ENCODE measurements around the gene CTSH. TPM values are rescaled to one million over a fixed set of nuclear protein-coding genes. Genes with fewer than 3 reads are reported as not detected.

Gene CTSH
- total and polyA plus RNA-seq, 2 of the 13 experiments (the other 11 are each of a cell fraction or from before 2014, with no cell fraction given): 265 to 653 TPM

GRCh38 chr15:78979456-78980320 is 34.8 kb upstream of the CTSH start (continued):
- no peak for TF ChIP-seq ZNF720 (CRISPR knock-in tag; IDR thresholded peaks at IDR 0.05)
- TF ChIP-seq NFE2L2 (IDR thresholded peaks at IDR 0.05; ENCODE audit: low read length): no peak
- no peak for TF ChIP-seq NFRKB (IDR thresholded peaks at IDR 0.05)
- TF ChIP-seq ZFP1 (CRISPR knock-in tag; IDR thresholded peaks at IDR 0.05): 0 out of 2 replicates have a peak, but pooled peaks have one; percentile 36
- peak; percentile 94 for TF ChIP-seq DMAP1 (CRISPR knock-in tag; IDR thresholded peaks at IDR 0.05)
- TF ChIP-seq ZC3H13 (CRISPR knock-in tag; IDR thresholded peaks at IDR 0.05): no peak
- peak; percentile 78 for TF ChIP-seq TFE3 (CRISPR knock-in tag; IDR thresholded peaks at IDR 0.05)
- TF ChIP-seq ZNF652 (CRISPR knock-in tag; IDR thresholded peaks at IDR 0.05; ENCODE audit: borderline replicate concordance, low read depth): no peak; the same call in 1 of the 2 replicates
- peak; percentile 80 for TF ChIP-seq ZNF644 (CRISPR knock-in tag; IDR thresholded peaks at IDR 0.05; ENCODE audit: low read depth)
- no peak for TF ChIP-seq NBN (conservative IDR thresholded peaks at IDR 0.05)
- TF ChIP-seq ZNF597 (CRISPR knock-in tag; IDR thresholded peaks at IDR 0.05): no peak
- TF ChIP-seq ZNF17 (CRISPR knock-in tag; IDR thresholded peaks at IDR 0.05): no peak
- TF ChIP-seq SOX5 (CRISPR knock-in tag; IDR thresholded peaks at IDR 0.05; ENCODE audit: borderline replicate concordance): peak; percentile 76
- peak; percentile 71; the same call in 1 of the 2 replicates for TF ChIP-seq POGZ (CRISPR knock-in tag; IDR thresholded peaks at IDR 0.05)
- peak; percentile 82; the same call in 1 of the 2 replicates for TF ChIP-seq RCOR2 (CRISPR knock-in tag; IDR thresholded peaks at IDR 0.05)
- 0 out of 2 replicates have a peak, but pooled peaks have one; percentile 82 for TF ChIP-seq ZNF792 (CRISPR knock-in tag; IDR thresholded peaks at IDR 0.05)
- TF ChIP-seq GFI1 (CRISPR knock-in tag; IDR thresholded peaks at IDR 0.05; ENCODE audit: borderline replicate concordance): 0 out of 2 replicates have a peak, but pooled peaks have one; percentile 59
- no peak for TF ChIP-seq ZNF724P (CRISPR knock-in tag; IDR thresholded peaks at IDR 0.05; ENCODE audit: borderline replicate concordance)
- TF ChIP-seq SALL1 (CRISPR knock-in tag; IDR thresholded peaks at IDR 0.05): peak; percentile 93
- no peak for TF ChIP-seq ZNF260 (CRISPR knock-in tag; IDR thresholded peaks at IDR 0.05; ENCODE audit: borderline replicate concordance, low read depth)
- TF ChIP-seq FOXP1 (IDR thresholded peaks at IDR 0.05): no peak
- no peak; the same call in 1 of the 2 replicates for TF ChIP-seq FOXP1 (CRISPR knock-in tag; IDR thresholded peaks at IDR 0.05)
- TF ChIP-seq CREB3 (CRISPR knock-in tag; IDR thresholded peaks at IDR 0.05): 0 out of 2 replicates have a peak, but pooled peaks have one; percentile 53
- TF ChIP-seq RXRB (CRISPR knock-in tag; IDR thresholded peaks at IDR 0.05; ENCODE audit: borderline replicate concordance): peak; percentile 87
- peak; percentile 82; the same call in 1 of the 2 replicates for TF ChIP-seq HDAC2 (CRISPR knock-in tag; IDR thresholded peaks at IDR 0.05)
- no peak for TF ChIP-seq ZNF282 (IDR thresholded peaks at IDR 0.05; ENCODE audit: partially characterized antibody)
- peak; percentile 51; the same call in 1 of the 2 replicates for TF ChIP-seq SP4 (CRISPR knock-in tag; IDR thresholded peaks at IDR 0.05)
- TF ChIP-seq PCBP2 (optimal IDR thresholded peaks at IDR 0.05; ENCODE audit: low read depth, low read length, poor library complexity, severe bottlenecking): no peak
- TF ChIP-seq ZFP36L2 (CRISPR knock-in tag; IDR thresholded peaks at IDR 0.05): peak; percentile 90; the same call in 1 of the 2 replicates
- peak; percentile 20; the same call in 1 of the 2 replicates for TF ChIP-seq ISL2 (CRISPR knock-in tag; IDR thresholded peaks at IDR 0.05)
